Ishikawa (cell line): ENCODE measurements around the gene NXNL1.

ENCODE experiments used
- EGR1 ChIP-seq: IDR thresholded peaks from 2 replicates; pipeline ENCODE4 v1.6.1; 2012
- FOXM1 ChIP-seq: IDR thresholded peaks from 2 replicates; pipeline ENCODE4 v1.6.1; 2012; ENCODE audit warnings: low read depth, borderline replicate concordance
- TEAD4 ChIP-seq: IDR thresholded peaks from 2 replicates; pipeline ENCODE4 v1.6.1; 2012
- YY1 ChIP-seq: IDR thresholded peaks from 2 replicates; pipeline ENCODE4 v1.6.1; 2012; ENCODE audit warnings: low read depth
- TF ChIP-seq, protein P1 (sequence below): IDR thresholded peaks from 2 replicates; pipeline ENCODE4 v1.6.1; 2012

Gene NXNL1

DNA sequence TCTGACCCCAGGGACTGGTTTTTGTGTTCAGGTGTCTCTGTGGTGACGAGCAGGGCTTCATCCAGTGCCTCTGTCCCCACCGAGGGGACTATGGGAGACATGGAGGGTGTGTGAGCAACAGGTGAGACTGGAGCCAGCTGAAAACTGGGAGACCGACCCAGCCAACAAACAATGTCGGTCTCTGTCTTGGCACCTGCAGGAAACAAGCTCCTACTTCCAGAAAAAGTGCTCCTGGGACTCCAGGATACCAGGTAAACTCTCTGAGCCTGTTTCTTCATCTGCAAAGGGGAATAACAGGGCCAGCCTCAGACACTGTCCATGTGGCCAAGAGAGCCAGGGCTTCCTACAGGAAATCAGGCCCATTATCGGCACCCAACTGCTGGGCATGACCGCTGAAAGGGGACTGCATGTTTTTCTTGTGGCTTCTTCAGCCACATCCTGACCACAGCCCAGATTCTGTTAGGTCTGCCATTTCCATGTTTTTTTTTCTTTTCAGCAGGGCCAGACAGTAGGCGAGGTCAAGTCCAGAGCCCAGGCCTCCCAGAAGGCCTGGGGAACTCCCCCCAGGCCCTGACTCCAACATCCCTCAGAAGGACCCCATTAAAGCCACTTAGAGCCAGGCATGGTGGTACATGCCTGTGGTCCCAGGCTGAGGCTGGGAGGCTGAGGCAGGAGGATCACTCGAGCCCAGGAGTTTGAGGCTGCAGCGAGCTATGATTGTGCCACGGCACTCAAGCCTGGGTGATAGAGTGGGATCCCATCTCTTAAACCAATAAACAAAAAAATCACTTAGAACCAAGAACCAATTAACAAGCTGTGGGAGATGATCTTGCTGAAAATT lies 54.5 kb downstream of the NXNL1 start:
- TF ChIP-seq, protein P1, sequence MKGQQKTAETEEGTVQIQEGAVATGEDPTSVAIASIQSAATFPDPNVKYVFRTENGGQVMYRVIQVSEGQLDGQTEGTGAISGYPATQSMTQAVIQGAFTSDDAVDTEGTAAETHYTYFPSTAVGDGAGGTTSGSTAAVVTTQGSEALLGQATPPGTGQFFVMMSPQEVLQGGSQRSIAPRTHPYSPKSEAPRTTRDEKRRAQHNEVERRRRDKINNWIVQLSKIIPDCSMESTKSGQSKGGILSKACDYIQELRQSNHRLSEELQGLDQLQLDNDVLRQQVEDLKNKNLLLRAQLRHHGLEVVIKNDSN: no peak
- TF ChIP-seq YY1 (no peak), TEAD4 (no peak), EGR1 (no peak), FOXM1 (no peak)
